HG02678 (cell line): Measurements from ENCODE around the gene SHISA2.

Source experiments
- ATAC-seq: cut with Tn5 transposase; IDR thresholded peaks from one replicate; pipeline ENCODE4 v1.9.1; 2021; ENCODE audit warnings: mild to moderate bottlenecking, moderate library complexity; ENCODE audit not compliant: unreplicated experiment

The SHISA2 gene

DNA sequence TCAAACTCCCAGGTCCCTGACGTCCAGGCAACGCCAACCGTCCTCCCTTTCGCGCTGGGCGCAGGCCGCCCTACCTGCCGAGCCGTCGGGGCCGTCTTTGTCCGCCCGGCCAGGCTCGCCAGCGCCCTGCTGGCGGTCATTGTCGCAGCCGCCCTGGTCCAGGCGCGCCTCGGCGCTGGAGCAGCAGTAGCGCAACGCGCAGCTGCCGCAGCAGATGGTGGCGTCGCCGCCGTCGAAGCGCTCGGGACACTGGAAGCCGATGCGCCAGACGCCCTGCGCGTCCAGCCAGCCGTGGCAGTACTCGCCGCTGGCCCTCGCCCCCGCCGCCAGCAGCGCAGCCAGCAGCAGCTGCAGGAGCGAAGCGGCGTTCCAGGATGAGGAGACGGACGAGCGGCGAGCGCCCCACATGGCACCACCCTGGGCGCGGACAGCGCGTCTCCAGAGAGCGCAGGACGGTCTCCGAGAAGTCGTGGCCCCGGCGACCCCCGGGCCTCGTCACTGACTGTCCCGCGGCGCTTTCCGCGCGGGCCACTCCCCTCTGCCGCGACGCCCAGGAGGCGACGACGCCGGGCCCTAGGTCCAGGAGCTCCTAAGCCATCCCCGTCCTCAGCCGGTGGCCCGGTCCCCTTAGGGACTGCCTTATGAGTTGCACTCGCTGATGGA lies 1.1 kb downstream of the SHISA2 start:
- no peak for ATAC-seq

GRCh38 chr13:26048741-26049140 lies 3.1 kb downstream of the SHISA2 start:
- no peak for ATAC-seq

- ATAC-seq = no peak
Measured at GRCh38 chr13:26047040-26047439, 4.8 kb downstream of the SHISA2 start.

GRCh38 chr13:26046639-26047038 lies 5.2 kb downstream of the SHISA2 start:
- ATAC-seq = no peak

- ATAC-seq = no peak
Measured at GRCh38 chr13:26045142-26045541, 6.7 kb downstream of the SHISA2 start.

DNA sequence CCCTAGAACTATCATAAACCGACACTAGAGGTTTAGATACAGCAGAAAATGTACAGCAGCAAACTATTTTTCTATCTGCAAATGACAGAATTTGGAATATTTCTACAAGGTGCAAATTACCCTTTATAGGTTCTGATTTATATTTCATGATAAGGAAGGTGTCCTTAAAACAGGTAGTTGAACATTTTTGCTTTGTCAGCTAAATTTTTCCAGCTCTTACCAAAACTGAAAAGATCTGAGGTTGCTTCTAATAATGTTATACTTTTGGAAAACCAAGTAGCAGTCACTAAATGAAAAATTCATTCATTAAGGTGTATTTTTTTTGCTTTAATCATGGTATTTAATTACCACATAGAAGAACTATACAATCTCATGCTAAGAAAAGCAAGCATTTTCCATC lies 9.0 kb downstream of the SHISA2 start:
- no peak for ATAC-seq

DNA sequence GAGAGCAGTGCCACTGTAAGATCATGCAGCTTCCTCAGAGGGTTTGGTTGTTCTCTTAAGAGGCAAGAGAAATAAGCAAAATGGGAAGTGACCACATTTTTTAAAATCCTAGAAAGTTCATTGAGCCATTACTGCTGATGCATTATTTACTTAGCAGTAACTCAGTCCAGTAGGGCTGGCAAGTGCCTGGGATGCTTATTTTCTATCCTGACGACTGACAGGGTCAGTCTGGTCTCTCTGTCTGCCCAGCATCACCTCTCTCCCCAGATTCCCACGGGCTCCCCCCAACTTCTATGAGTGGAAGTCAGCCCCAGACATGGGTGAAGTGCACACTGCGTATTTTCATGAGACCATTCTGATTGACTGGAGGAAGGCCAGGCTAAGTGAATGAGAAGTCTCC lies 10.4 kb downstream of the SHISA2 start:
- no peak for ATAC-seq

DNA sequence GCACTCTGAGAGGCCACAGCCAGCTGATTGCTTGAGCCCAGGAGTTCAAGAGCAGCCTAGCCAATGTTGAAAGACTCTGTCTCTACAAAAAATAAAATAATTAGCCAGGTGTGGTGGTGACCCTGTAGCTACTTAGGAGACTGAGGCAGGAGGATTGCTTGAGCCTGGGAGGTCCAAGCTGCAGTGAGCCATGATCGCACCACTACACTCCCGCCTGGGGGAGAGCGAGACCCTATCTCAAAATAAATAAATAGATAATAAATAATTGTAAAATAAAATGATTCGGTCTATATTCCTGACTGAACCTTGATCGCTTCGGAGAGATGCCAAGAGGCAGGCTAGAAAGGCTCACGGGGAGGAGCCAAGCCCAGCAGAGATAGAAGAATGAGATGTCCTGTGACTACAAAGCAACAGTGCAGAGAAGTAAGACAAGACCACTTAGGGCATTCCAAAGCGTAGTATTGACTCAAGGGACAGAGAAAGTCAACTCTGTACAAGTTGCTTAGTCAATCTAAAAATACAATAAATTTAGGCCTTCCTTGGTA lies 12.8 kb downstream of the SHISA2 start:
- no peak for ATAC-seq

- no peak for ATAC-seq
Measured at GRCh38 chr13:26037302-26037701, 14.5 kb downstream of the SHISA2 start.

DNA sequence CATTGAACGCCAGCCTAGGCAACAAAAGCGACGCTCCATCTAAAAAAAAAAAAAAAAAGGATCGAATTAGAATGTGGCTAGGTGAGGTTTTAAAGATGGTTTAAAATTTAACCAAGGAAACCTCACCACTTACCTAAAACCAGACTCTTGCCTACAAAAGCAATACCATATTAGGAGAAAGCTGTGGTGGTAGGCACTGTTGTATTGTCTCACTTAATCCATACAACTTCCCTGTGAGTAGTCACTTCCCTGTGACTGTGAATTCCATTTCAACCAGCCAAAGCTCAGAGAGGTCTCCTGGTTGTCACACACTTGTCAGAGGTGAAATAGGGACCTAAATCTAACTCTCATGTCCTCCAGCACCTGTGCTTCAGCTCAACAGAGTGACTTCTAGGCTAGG lies 15.4 kb downstream of the SHISA2 start:
- ATAC-seq = no peak

- no peak for ATAC-seq
Measured at GRCh38 chr13:26034018-26034417, 17.8 kb downstream of the SHISA2 start.

DNA sequence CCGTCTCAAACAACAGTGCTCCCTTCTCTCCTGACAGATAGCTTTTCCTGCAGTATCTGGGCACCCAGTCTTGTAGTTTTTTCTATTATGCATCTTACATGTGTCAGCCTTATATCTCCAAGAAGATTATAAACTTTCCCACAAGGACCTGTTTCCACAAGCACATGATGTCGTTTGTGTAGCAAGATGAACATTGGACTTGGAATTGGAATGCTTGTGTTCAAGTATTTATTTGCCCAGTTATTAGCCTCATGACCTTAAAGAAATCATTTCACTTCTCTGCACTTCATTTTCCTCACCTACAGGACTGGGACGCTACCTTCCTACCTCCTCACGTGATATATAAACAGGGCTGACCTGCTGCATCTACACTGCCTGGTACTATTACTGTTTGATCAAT lies 21.5 kb downstream of the SHISA2 start:
- ATAC-seq = no peak

DNA sequence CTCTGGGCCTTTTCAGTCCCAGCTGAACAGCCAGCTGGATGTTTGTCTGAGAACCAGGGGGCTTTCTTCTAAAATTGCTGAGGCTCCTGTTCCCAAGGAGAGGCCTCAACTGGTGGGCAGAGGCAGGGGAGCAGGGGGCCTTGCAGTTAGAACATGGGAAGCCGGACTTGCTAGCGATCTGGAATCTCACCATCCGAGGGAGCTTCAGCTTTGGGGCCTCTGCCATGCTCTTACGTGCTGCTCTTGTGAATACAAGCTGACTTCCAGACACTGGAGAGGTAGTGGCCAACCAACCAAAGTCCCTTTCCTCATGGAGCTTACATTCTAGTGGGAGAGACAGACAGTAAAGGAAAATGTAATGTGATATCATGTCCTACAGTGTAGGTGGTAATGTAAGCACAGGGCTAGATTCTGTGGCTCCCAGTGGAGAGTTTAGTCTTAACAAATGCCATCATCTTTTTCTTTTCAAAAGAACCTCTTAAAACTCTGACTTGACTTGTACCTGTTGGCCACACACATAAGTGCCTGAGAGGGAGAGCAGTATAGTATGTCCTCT lies 22.2 kb downstream of the SHISA2 start:
- ATAC-seq = no peak

- ATAC-seq = no peak
Measured at GRCh38 chr13:26026211-26026610, 25.6 kb downstream of the SHISA2 start.

- ATAC-seq = no peak
Measured at GRCh38 chr13:26025771-26026170, 26.0 kb downstream of the SHISA2 start.

DNA sequence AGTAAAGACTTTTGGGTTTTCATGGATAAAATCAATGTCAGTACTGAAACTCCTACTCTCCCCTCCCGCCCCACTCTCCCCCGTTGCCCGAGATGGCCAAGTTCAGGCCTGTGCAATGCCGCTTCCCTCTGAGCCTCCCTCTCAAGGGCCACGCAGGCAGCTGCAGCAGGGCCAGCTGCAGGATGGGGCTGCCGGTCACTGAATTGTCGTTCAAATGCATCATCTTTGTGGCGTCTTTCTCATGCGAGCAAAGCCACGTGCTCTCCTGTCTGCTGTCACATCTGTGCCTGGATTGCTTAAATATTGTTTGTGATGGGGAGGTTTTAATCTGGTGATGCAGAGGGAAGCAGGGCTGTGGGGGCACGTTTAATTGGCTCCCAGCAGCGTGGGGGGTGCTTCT lies 26.6 kb downstream of the SHISA2 start:
- no peak for ATAC-seq

GRCh38 chr13:26024558-26024957 lies 27.3 kb downstream of the SHISA2 start:
- ATAC-seq = no peak

DNA sequence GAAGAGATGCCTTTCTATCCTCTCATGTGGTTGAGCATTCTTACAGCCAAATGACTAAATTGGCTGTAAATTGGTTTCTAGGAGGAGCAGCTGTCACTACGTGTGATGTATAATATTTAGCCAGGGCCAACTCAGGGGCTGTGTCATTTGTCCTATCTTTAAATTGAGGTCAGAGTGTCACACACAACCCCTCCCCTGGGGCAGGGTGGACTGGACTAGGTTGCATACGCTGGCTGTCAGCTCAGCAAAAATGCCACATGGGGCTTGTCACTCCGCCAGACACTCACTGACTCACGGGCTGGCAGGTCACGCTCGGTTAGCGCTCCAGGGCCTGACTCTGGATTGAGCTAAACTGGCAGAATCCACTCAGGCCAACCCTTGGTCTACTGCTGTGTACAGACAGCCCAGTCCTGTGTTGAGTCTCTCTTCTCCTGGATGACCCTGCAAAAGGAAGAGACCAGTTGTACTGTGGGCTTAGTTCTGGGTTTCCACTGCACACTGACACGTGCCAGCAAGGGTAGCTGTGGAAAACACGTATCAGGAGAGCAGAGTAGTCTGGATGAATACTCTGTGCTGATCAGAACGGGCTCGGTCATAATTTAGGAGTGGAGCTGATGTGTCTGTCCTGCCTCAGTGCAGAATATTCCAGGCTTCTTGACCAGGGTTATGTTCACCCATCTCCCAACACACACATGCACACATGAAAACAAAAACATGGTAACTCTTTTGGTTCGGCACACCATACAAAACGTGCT lies 29.1 kb downstream of the SHISA2 start:
- no peak for ATAC-seq

GRCh38 chr13:26021956-26022355 lies 29.9 kb downstream of the SHISA2 start:
- ATAC-seq = no peak

- no peak for ATAC-seq
Measured at GRCh38 chr13:26021516-26021915, 30.3 kb downstream of the SHISA2 start.

DNA sequence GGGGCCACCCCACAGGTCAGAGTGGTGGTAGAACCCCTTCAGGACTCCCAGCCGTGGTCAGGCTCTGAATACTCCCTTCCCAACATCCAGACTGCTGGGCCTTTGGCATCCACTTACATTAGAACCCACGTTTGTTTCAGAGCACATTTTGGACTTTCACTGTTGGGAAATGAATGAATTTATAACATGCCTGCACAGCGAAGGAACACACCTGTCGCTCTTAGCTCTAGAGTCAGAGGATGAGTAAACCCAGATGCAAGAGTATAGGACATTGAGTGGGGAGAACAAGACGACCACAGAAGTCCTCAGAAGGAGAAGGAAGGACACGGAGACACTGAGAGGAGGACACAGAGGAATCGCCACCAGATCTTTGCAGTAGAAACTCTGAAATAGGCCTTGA lies 30.9 kb downstream of the SHISA2 start:
- no peak for ATAC-seq
